22Rv1 (cell line): Measurements from ENCODE around the gene LSP1.

Experiments
- CTCF ChIP-seq: fragments of 450-650 bp; IDR thresholded peaks from 2 replicates; pipeline ENCODE4 v1.5.1; 2017; ENCODE audit warnings: mild to moderate bottlenecking
- ZFX ChIP-seq: fragments of 450-650 bp; IDR thresholded peaks from 2 replicates; pipeline ENCODE4 v1.6.1; 2017; ENCODE audit warnings: antibody characterized with exemption, borderline replicate concordance

- TF ChIP-seq CTCF: no peak
- TF ChIP-seq ZFX: no peak
Observed at GRCh38 chr11:1836011-1836945, 16.6 kb upstream of the LSP1 start.
